ENCODE measurements around the gene ZNF362.

The ZNF362 gene

DNA sequence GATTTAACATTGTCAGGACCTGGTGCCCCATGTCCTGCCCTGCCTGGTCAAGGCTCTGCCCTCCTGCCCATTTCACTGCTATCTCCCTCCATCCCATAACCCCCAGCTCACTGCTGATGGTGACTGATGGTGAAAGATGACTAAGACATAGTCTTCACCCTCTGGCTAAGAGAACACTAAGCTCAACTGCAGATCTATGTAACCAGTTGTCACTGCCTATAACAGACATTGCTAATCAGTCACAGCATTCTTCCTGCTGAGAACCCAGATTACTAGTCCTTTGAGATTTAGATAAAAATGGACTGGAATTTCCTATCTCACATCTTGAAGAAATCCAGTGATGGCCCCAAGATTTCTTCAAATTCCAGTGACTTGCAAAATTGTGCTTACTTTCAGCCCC is 8.0 kb upstream of the ZNF362 start:
- TF ChIP-seq, protein P1, sequence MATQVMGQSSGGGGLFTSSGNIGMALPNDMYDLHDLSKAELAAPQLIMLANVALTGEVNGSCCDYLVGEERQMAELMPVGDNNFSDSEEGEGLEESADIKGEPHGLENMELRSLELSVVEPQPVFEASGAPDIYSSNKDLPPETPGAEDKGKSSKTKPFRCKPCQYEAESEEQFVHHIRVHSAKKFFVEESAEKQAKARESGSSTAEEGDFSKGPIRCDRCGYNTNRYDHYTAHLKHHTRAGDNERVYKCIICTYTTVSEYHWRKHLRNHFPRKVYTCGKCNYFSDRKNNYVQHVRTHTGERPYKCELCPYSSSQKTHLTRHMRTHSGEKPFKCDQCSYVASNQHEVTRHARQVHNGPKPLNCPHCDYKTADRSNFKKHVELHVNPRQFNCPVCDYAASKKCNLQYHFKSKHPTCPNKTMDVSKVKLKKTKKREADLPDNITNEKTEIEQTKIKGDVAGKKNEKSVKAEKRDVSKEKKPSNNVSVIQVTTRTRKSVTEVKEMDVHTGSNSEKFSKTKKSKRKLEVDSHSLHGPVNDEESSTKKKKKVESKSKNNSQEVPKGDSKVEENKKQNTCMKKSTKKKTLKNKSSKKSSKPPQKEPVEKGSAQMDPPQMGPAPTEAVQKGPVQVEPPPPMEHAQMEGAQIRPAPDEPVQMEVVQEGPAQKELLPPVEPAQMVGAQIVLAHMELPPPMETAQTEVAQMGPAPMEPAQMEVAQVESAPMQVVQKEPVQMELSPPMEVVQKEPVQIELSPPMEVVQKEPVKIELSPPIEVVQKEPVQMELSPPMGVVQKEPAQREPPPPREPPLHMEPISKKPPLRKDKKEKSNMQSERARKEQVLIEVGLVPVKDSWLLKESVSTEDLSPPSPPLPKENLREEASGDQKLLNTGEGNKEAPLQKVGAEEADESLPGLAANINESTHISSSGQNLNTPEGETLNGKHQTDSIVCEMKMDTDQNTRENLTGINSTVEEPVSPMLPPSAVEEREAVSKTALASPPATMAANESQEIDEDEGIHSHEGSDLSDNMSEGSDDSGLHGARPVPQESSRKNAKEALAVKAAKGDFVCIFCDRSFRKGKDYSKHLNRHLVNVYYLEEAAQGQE (tag by site-specific recombination; IDR thresholded peaks at IDR 0.05) = no peak
- TF ChIP-seq ZBTB17 (tag by site-specific recombination; IDR thresholded peaks at IDR 0.05) = peak; percentile 90
- TF ChIP-seq ZNF548 (tag by site-specific recombination; IDR thresholded peaks at IDR 0.05) = no peak
- ChIA-PET CTCF (interaction anchor here (0.7 to 0.8 kb wide), 3 partner anchors 30 to 48 kb away, joined by 3 to 4 read pairs (median 3); no protein-coding TSS in a partner anchor), POLR2A (no interaction called here)
- no peak overlapping the region for H3K27ac ChIP-seq (ENCODE audit: extremely low read depth, low read depth, low read length)
- no peak overlapping the region for H3K4me3 ChIP-seq (ENCODE audit: low read depth, low read length)
- no peaks in the 10 kb centered on the region for H3K36me3 ChIP-seq (ENCODE audit: control insufficient read depth in 2 of 2, insufficient read depth in 1 of 2, low read length in 2 of 2)
- no peaks in the 10 kb centered on the region for H3K9me3 ChIP-seq (ENCODE audit: control insufficient read depth, insufficient read depth, low read depth, low read length)
- H3K4me1 ChIP-seq (ENCODE audit: control insufficient read depth, insufficient read depth, low read length) = no peaks in the 10 kb centered on the region

DNA sequence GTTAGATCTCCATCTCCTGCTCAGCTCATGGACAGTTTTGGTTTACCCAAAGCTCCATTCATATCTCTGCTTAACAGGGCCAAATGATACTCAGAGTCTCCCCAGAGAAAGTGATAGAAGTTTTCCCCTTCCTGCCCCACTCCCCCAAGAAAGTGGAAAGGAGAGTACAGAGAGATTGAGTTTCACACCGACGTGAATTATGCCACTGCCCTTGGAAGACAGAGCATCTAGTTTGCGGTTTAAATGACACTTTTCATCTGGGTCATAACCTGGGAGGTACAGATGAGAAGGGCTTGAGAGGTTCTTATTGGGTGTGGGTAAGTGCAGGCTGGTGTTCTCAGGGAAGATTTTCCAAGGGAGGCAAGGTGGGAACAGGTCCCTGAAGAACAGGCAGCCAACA is 6.9 kb upstream of the ZNF362 start:
- no peaks in the 10 kb centered on the region for H3K4me1 ChIP-seq (ENCODE audit: control insufficient read depth, insufficient read depth, low read length)
- H3K36me3 ChIP-seq (ENCODE audit: control insufficient read depth in 2 of 2, insufficient read depth in 1 of 2, low read length in 2 of 2) = no peaks in the 10 kb centered on the region
- H3K4me3 ChIP-seq (ENCODE audit: low read depth, low read length) = no peak overlapping the region
- no peaks in the 10 kb centered on the region for H3K9me3 ChIP-seq (ENCODE audit: control insufficient read depth, insufficient read depth, low read depth, low read length)
- CTCF ChIA-PET = no interaction called here
- POLR2A ChIA-PET = no interaction called here
- peak; percentile 82 for TF ChIP-seq PRDM1 (tag by site-specific recombination; IDR thresholded peaks at IDR 0.05)
- TF ChIP-seq GFI1B (tag by site-specific recombination; IDR thresholded peaks at IDR 0.05) = no peak
- TF ChIP-seq, protein P2, sequence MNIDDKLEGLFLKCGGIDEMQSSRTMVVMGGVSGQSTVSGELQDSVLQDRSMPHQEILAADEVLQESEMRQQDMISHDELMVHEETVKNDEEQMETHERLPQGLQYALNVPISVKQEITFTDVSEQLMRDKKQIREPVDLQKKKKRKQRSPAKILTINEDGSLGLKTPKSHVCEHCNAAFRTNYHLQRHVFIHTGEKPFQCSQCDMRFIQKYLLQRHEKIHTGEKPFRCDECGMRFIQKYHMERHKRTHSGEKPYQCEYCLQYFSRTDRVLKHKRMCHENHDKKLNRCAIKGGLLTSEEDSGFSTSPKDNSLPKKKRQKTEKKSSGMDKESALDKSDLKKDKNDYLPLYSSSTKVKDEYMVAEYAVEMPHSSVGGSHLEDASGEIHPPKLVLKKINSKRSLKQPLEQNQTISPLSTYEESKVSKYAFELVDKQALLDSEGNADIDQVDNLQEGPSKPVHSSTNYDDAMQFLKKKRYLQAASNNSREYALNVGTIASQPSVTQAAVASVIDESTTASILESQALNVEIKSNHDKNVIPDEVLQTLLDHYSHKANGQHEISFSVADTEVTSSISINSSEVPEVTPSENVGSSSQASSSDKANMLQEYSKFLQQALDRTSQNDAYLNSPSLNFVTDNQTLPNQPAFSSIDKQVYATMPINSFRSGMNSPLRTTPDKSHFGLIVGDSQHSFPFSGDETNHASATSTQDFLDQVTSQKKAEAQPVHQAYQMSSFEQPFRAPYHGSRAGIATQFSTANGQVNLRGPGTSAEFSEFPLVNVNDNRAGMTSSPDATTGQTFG (tag by site-specific recombination; IDR thresholded peaks at IDR 0.05; ENCODE audit: borderline replicate concordance) = no peak
- H3K27ac ChIP-seq (ENCODE audit: extremely low read depth, low read depth, low read length) = no peak overlapping the region

DNA sequence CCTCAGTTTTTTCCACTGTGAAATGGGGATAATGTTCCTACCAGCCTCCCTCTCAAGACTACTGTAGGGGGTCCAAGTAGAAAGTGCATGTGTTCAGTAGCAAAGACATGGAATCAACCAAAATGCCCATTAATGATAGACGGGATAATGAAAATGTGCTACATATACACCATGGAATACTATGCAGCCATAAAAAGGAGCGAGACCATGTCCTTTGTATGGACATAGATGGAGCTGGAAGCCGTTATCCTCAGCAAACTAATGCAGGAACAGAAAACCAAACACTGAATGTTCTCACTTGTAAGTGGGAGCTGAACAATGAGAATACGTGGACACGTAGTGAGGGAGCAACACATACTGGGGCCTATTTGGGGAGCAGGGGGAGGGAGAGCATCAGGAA is 6.1 kb upstream of the ZNF362 start:
- POLR2A ChIA-PET = no interaction called here

More for the DNA sequence above, 6.1 kb upstream of the ZNF362 start:
- no peak overlapping the region for H3K27ac ChIP-seq (ENCODE audit: extremely low read depth, low read depth, low read length)
- peak; percentile 91 for TF ChIP-seq ZNF146 (tag by site-specific recombination; IDR thresholded peaks at IDR 0.05)
- TF ChIP-seq, protein P3, sequence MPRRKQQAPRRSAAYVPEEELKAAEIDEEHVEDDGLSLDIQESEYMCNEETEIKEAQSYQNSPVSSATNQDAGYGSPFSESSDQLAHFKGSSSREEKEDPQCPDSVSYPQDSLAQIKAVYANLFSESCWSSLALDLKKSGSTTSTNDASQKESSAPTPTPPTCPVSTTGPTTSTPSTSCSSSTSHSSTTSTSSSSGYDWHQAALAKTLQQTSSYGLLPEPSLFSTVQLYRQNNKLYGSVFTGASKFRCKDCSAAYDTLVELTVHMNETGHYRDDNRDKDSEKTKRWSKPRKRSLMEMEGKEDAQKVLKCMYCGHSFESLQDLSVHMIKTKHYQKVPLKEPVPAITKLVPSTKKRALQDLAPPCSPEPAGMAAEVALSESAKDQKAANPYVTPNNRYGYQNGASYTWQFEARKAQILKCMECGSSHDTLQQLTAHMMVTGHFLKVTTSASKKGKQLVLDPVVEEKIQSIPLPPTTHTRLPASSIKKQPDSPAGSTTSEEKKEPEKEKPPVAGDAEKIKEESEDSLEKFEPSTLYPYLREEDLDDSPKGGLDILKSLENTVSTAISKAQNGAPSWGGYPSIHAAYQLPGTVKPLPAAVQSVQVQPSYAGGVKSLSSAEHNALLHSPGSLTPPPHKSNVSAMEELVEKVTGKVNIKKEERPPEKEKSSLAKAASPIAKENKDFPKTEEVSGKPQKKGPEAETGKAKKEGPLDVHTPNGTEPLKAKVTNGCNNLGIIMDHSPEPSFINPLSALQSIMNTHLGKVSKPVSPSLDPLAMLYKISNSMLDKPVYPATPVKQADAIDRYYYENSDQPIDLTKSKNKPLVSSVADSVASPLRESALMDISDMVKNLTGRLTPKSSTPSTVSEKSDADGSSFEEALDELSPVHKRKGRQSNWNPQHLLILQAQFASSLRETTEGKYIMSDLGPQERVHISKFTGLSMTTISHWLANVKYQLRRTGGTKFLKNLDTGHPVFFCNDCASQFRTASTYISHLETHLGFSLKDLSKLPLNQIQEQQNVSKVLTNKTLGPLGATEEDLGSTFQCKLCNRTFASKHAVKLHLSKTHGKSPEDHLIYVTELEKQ (tag by site-specific recombination; IDR thresholded peaks at IDR 0.05; ENCODE audit: borderline replicate concordance) = no peak
- H3K9me3 ChIP-seq (ENCODE audit: control insufficient read depth, insufficient read depth, low read depth, low read length) = no peaks in the 10 kb centered on the region
- H3K36me3 ChIP-seq (ENCODE audit: control insufficient read depth in 2 of 2, insufficient read depth in 1 of 2, low read length in 2 of 2) = no peaks in the 10 kb centered on the region
- H3K4me1 ChIP-seq (ENCODE audit: control insufficient read depth, insufficient read depth, low read length) = no peaks in the 10 kb centered on the region
- CTCF ChIA-PET = interaction anchor here (0.5 kb wide), 2 partner anchors 32 to 140 kb away, joined by 3 read pairs; no protein-coding TSS in a partner anchor
- H3K4me3 ChIP-seq (ENCODE audit: low read depth, low read length) = no peak overlapping the region

Data from HEK293 (cell line).